HG03108 (cell line): ENCODE results near the gene SPATA6L.

ENCODE experiments used
- ATAC-seq: cut with Tn5 transposase; IDR thresholded peaks from one replicate; pipeline ENCODE4 v1.9.1; 2021; ENCODE audit warnings: moderate library complexity; ENCODE audit not compliant: unreplicated experiment

The SPATA6L gene

GRCh38 chr9:4590430-4591122 lies 75.7 kb downstream of the SPATA6L start:
- ATAC-seq: no peak

DNA sequence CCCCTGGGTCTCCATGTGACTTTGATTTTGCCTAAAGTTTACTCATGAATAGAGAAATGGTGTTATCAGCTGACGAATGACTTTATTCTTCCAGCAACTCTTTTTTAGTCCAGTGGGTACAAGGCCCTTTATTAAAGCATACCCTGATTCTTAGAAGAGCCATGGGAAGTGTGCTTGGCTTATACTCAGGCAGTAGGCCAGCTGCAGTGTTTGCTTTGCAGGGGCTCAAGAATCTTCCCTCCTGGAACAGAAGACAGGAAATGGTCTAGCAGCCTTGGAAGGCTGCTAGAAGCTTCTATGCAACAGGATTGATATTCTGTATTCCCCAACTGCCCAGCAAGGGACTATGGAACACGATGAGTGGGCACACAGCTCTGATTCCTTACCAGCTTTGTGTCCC lies 77.6 kb downstream of the SPATA6L start:
- ATAC-seq: no peak

- no peak for ATAC-seq
Observed at GRCh38 chr9:4585135-4585534, 81.1 kb downstream of the SPATA6L start.

- no peak for ATAC-seq
Observed at GRCh38 chr9:4584636-4585035, 81.6 kb downstream of the SPATA6L start.

DNA sequence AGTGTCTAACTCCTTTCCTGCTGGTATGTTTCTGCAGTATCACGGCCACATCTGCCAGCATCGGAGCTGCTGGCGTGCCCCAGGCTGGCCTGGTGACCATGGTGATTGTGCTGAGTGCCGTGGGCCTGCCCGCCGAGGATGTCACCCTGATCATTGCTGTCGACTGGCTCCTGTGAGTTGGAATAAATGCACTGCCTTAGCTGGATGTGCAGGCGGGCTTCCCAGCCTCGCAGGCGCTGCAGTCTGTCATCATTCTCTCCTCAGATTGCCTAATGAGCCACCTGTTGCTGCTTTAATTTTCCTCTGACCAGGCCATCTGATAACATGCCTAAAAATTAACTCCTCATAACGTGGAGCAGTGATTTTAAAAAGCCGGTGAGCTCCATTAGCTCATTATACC lies 83.3 kb downstream of the SPATA6L start:
- ATAC-seq: no peak

DNA sequence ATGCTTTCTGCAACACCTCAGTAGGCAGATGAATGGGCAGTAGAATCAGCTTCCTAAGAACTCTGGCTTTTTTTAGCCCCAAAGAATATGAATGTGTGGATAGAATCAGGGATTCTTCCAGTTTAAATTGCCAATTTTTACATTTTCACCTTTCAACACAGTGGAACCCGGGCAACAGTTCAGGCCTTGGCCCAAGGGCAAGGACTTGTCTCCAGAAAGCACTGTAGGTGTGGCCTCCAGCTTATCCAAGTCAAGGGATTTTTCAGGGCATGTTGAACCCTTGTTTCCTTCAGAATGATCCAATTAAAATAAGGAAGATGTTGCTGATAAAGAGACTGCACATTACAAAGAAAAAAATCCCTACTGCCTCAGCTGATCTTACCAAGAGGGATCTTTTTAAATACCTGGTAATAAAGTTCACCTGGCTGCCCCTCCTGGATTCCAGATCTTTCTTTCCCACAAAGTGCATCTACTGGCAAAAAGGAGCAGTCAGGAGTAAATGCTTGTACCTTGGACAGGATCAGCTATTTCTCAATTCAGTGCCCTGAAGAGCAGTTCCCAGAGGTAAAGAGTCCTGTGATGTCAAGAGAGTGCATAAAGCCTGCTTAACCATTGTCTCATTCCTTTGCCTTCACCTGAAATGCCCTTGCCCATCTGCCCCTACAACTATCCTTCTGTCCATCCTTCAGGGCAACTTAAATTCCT lies 84.3 kb downstream of the SPATA6L start:
- no peak for ATAC-seq

DNA sequence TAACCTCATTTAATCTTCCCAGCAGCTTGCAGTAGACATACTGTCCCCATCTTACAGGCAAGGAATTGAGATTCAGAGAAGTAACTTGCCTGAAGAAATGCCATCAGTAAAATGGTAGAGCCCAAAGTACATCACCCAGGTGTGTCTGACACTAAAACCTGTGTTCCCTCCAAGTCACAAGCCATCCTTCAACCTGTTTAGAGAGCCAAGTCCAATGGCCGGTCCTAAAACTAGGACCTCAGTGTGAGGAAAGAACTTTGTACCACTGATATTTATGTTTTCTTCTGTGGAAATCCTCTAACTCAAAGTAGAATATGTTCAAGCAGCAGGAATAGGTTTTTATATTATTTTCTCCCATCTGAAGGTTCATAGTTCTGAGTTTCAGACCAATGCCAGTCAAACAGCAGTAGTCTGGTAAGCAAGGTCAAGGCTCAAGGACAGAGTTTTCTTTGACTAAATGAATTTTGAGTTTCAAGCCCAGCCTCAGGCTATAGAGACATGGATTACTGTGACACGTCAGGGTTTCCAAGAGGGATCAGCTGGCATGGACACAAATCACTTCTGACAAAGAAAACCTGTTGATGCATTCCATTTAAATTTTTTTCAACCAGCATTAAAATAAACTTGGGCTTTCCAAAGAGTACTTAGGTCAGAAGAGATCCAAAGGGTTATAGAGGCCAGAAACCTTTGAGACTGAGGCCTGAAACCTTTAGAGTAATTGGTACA lies 85.1 kb downstream of the SPATA6L start:
- no peak for ATAC-seq

GRCh38 chr9:4579001-4579400 lies 87.3 kb downstream of the SPATA6L start:
- no peak for ATAC-seq

- no peak for ATAC-seq
Observed at GRCh38 chr9:4576448-4576847, 89.8 kb downstream of the SPATA6L start.

GRCh38 chr9:4575997-4576396 lies 90.3 kb downstream of the SPATA6L start:
- ATAC-seq: no peak

- ATAC-seq: no peak
Observed at GRCh38 chr9:4574657-4575243, 91.5 kb downstream of the SPATA6L start.

- ATAC-seq: no peak
Observed at GRCh38 chr9:4573634-4574389, 92.5 kb downstream of the SPATA6L start.

- no peak for ATAC-seq
Observed at GRCh38 chr9:4573176-4573575, 93.1 kb downstream of the SPATA6L start.

DNA sequence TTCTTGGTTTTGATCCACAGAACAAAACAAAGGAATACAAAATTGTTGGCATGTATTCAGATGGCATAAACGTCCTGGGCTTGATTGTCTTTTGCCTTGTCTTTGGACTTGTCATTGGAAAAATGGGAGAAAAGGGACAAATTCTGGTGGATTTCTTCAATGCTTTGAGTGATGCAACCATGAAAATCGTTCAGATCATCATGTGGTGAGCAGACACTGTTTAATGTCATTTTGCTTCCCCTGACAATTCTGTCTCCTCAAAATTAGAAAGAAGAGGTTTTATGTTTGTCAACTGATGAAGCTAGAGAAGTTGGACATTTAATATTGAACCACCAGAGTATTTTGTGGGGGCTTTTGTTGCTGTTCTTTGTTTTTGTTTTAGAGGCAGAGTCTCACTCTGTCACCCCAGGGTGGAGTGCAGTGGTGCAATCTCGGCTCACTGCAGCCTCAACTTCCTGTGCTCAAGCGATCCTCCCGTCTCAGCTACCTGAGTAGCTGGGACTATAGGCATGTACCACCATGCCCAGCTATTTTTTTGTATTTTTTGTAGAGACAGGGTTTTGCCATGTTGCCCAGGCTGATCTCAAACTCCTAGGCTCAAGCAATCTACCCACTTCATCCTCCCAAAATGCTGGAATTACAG lies 94.0 kb downstream of the SPATA6L start:
- ATAC-seq: no peak

DNA sequence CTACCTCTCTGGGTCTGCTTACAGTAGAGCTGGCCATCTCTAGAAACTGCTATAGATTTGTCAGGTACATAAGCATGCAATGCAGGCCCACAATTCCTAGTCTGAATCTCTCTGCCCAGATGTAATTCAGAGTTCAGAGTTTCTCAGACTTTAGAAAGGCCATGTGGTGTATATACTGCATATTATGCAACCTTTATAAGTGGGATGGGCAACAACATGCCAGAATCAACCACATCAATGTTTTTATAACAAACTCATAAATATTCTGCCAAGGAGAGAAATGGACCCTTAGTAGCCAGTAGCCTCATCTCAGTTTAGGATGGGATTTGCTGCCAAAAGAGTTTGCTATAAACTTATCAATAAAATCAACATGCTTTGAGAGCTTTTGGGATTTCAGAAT lies 97.2 kb downstream of the SPATA6L start:
- no peak for ATAC-seq

DNA sequence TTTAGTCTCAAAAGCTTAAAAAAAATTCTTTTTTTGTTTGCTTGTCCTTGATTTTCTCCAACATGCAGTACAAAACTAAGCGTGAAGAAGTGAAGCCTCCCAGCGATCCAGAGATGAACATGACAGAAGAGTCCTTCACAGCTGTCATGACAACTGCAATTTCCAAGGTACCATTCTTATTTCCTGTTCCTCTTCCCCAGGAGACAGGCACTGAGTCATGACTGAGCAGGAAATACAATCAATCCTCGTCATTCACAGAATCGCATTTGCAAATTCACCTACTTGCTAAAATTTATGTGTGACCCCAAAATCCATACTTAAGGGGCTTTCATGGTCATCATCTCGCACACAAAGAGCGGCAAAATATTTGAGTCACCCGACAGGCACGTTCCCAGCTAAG lies 98.7 kb downstream of the SPATA6L start:
- ATAC-seq: no peak

GRCh38 chr9:4566806-4567205 lies 99.5 kb downstream of the SPATA6L start:
- ATAC-seq: no peak

- no peak for ATAC-seq
Observed at GRCh38 chr9:4563105-4563504, 103.2 kb downstream of the SPATA6L start.

- ATAC-seq: peak; percentile 60
Observed at GRCh38 chr9:4559261-4560182, 106.8 kb downstream of the SPATA6L start.
